Colonic mucosa (tissue), 4 donors: ENCODE results near the gene MTPN. TPM values are rescaled to one million over a fixed set of nuclear protein-coding genes. Genes with fewer than 3 reads are reported as not detected.

Source experiments
- DNase-seq: peaks from one replicate; pipeline ENCODE4 v3.0.0-alpha.2; 2020
- H3K27ac ChIP-seq: fragments of 200-600 bp; one replicate; pipeline ENCODE4 v1.8.0; 2021
- H3K27me3 ChIP-seq: fragments of 200-600 bp; one replicate; pipeline ENCODE4 v1.8.0; 2021
- H3K36me3 ChIP-seq: fragments of 200-600 bp; one replicate; pipeline ENCODE4 v1.8.0; 2021
- H3K4me1 ChIP-seq: fragments of 200-600 bp; one replicate; pipeline ENCODE4 v1.8.0; 2021; ENCODE audit warnings: mild to moderate bottlenecking
- H3K4me3 ChIP-seq: fragments of 200-600 bp; one replicate; pipeline ENCODE4 v1.8.0; 2021
- H3K9ac ChIP-seq, 2 donors: one replicate each; pipeline ENCODE4 v1.7.0; 2013; ENCODE audit warnings: control low read depth in 2 of 2, low read depth in 2 of 2, low read length in 2 of 2
- H3K9me3 ChIP-seq: fragments of 200-600 bp; one replicate; pipeline ENCODE4 v1.8.0; 2021
- intact Hi-C: fragments of 100-400 bp; cut with DNase I; formaldehyde crosslinking; loops from one replicate; pipeline ENCODE4 v1.14.1; 2022
- total RNA-seq, 2 donors: library from RNA; stranded (reverse); fragmentation: NEBNext Ultra II Directional in 1 of 2; extraction: Animal tissue kit (Norgen Biotek cat#: 25700) in 1 of 2; gene quantifications; one replicate each; pipeline ENCODE4 v1.2.1, GENCODE V29; 2021
- TF ChIP-seq, protein P1 (sequence below): fragments of 200-600 bp; IDR thresholded peaks from one replicate; pipeline ENCODE4 v1.8.0; 2022; ENCODE audit warnings: antibody characterized with exemption, mild to moderate bottlenecking
- donor health status: healthy.
- donor health status: DM: no; HTN: no; CAD: no.
- donor health status: DM: no; HTN: no; CAD: no.

Gene MTPN
- total RNA-seq, 2 donors from 2014 or later, result 101 to 109 TPM

DNA sequence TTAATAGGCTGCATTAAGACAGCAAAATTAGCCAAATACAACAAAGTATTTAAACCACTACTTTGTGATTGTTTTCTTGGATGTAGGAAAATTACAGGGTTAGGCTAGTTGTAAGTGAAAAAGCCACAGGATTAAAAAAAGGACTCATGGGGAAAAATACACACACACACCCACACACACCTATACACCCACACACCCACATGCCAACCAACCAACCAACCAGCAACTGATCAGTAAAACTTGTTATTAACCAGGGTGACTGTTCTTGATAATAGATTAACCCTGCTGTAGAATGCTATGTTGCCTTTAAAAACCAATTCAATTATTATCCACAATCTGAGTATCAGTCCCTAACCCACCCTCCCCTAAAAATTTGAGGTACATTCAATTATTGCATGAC lies 49.0 kb downstream of the MTPN start:
- Histone ChIP-seq H3K4me1 (no peaks in the 10 kb centered on the region), H3K9ac (no peak overlapping the region), H3K27me3 (no peaks in the 10 kb centered on the region), H3K36me3 (no peaks in the 10 kb centered on the region), H3K4me3 (no peak overlapping the region), H3K9me3 (no peaks in the 10 kb centered on the region), H3K27ac (no peak overlapping the region)
- TF ChIP-seq, protein P1, sequence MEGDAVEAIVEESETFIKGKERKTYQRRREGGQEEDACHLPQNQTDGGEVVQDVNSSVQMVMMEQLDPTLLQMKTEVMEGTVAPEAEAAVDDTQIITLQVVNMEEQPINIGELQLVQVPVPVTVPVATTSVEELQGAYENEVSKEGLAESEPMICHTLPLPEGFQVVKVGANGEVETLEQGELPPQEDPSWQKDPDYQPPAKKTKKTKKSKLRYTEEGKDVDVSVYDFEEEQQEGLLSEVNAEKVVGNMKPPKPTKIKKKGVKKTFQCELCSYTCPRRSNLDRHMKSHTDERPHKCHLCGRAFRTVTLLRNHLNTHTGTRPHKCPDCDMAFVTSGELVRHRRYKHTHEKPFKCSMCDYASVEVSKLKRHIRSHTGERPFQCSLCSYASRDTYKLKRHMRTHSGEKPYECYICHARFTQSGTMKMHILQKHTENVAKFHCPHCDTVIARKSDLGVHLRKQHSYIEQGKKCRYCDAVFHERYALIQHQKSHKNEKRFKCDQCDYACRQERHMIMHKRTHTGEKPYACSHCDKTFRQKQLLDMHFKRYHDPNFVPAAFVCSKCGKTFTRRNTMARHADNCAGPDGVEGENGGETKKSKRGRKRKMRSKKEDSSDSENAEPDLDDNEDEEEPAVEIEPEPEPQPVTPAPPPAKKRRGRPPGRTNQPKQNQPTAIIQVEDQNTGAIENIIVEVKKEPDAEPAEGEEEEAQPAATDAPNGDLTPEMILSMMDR, result no peak
- intact Hi-C loops, result no loop called here
- no peak for DNase-seq

DNA sequence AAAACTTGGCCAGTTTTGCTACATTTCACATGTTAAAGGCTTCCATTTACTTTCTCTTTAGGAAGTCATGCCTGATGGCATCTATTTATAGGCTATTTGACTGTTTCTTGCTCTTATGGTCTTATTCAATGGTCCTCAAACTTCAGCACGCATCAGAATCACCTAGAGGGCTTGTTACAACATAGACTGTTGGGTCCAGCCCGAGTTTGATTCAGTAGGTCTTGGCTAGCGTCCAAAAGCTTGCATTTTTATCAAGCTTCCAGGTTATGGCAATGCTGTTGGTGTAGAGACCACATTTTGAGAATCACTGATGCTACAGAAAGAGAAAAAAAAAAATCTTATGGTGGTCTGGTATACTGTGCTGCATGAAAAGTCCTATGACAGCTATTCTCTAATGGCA lies 51.9 kb downstream of the MTPN start:
- no peak overlapping the region for H3K4me3 ChIP-seq
- H3K27me3 ChIP-seq, result no peaks in the 10 kb centered on the region
- no peaks in the 10 kb centered on the region for H3K9me3 ChIP-seq
- no peak overlapping the region for H3K9ac ChIP-seq
- H3K36me3 ChIP-seq, result no peaks in the 10 kb centered on the region
- DNase-seq, result no peak
- TF ChIP-seq, protein P1, result no peak
- intact Hi-C loops, result no loop called here
- no peaks in the 10 kb centered on the region for H3K4me1 ChIP-seq
- H3K27ac ChIP-seq, result no peak overlapping the region

DNA sequence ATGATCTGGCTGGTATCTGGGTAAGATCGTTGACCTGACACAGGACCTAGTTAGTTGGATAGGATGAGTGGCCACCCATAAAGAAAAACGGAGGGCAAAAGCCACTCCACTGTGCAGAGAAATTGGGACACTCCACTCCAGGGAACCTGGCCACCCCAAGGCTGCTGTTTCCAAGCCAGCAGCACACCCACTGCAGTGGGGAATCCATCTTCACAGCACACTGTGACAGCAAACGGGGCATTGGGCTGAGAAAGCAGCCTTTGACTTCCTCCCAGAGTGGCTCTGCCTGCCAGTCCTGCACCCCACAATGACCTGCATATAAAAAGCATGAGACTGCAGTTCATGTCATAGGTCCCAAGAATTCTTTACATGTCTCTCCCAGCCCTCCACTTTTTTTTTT lies 52.9 kb downstream of the MTPN start:
- intact Hi-C loops, result no loop called here
- TF ChIP-seq, protein P1, result no peak
- H3K27ac ChIP-seq, result no peak overlapping the region
- no peaks in the 10 kb centered on the region for H3K9me3 ChIP-seq
- H3K9ac ChIP-seq, result no peak overlapping the region
- no peaks in the 10 kb centered on the region for H3K27me3 ChIP-seq
- no peaks in the 10 kb centered on the region for H3K36me3 ChIP-seq
- no peaks in the 10 kb centered on the region for H3K4me1 ChIP-seq
- no peak overlapping the region for H3K4me3 ChIP-seq
- DNase-seq, result no peak

DNA sequence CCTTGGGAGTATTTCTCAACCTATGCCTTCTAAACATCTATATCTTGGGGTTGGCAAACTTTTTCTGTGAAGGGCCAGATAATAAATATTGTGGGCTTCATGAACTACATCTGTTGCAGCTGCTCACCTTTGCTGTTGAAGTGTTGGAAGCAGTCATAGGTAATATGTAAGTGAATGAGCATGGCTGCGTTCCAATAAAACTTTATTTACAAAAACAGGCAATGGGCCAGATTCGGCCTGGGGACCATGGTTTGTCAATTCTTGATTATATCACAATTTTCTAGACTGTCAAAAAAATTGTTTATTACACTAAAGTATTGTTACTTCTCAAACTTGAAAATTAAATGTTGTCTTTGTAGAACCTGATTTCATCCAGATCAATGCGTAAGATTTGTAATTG lies 54.9 kb downstream of the MTPN start:
- intact Hi-C loops, result no loop called here
- H3K9ac ChIP-seq, result no peak overlapping the region
- DNase-seq, result no peak
- H3K27me3 ChIP-seq, result no peaks in the 10 kb centered on the region
- H3K9me3 ChIP-seq, result no peaks in the 10 kb centered on the region
- no peak overlapping the region for H3K27ac ChIP-seq
- TF ChIP-seq, protein P1, result no peak
- no peak overlapping the region for H3K4me3 ChIP-seq
- H3K4me1 ChIP-seq, result no peaks in the 10 kb centered on the region
- no peaks in the 10 kb centered on the region for H3K36me3 ChIP-seq

DNA sequence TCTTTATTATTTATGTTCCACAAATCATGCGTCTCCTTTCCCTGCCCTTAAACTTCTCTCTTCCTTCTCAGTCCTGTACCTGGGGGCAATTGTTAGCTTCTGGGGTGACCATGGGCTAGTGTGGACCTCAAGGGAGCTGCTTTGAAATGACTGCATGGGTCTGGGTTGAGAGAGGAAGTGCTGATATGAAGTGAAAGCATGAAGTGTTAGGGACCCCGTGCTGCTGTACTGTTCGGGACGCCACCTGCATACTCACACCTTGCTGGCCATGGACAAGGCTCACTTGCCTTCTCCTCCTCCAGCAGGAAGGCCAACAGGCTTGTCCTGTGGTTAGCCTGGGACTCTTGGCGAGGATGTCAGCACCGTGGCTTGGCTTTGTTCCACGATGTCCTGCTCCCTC lies 56.7 kb downstream of the MTPN start:
- H3K4me3 ChIP-seq, result no peak overlapping the region
- H3K9me3 ChIP-seq, result no peaks in the 10 kb centered on the region
- intact Hi-C loops, result no loop called here
- no peaks in the 10 kb centered on the region for H3K4me1 ChIP-seq
- no peak overlapping the region for H3K9ac ChIP-seq
- TF ChIP-seq, protein P1, result no peak
- DNase-seq, result no peak
- no peaks in the 10 kb centered on the region for H3K27me3 ChIP-seq
- no peak overlapping the region for H3K27ac ChIP-seq
- no peaks in the 10 kb centered on the region for H3K36me3 ChIP-seq
